ENCODE results near the gene MPZL1. TPM values are rescaled to one million over a fixed set of nuclear protein-coding genes. Genes with fewer than 3 reads are reported as not detected.

MPZL1 gene
- total and polyA plus RNA-seq, 2 of the 8 experiments (the other 6 are each of a cell fraction or from before 2014, with no cell fraction given), result 37.8 to 120 TPM

DNA sequence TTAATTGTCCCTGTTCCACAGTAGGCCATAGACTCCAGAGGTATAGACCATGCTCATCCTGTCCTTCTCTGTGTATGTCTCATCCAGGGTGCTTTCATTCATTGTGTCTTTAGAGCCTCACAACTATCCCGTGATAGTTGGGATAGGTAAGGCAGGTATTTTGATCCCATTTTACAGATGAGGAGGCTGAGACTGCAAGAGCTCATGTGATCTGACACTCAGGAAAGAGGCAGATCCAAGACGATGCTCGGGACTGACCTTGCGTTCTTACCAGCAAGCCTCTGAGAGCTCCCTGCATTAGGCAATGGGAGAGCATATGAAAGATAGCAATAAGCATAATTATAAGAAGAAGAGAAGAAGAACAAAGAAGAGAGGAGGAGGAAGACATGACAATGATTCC lies 49.0 kb upstream of the MPZL1 start:
- Histone ChIP-seq H3K23me2 (ENCODE audit: low read depth, low read length) (no peaks in the 10 kb centered on the region; the same call in 1 of the 2 replicates), H4K8ac (ENCODE audit: extremely low read depth, insufficient read depth, low read length) (no peak overlapping the region), H3K4me1 (replicated peaks in 1 of 4; ENCODE audit: control insufficient read depth in 3 of 4, insufficient read depth in 4 of 4, low read length in 3 of 4) (peaks cover 0 to 4% (median 0%) of the 10 kb centered on the region in 4 experiments; a peak in 1 of 7 replicates), H3K18ac (ENCODE audit: extremely low read depth, low read length) (no peak overlapping the region), H3K4me3 (ENCODE audit: extremely low read depth in 1 of 4, insufficient read depth in 2 of 4, low read depth in 3 of 4, low read length in 4 of 4) (no peak overlapping the region), H2BK5ac (ENCODE audit: low read depth, low read length) (no peak overlapping the region), H4K91ac (replicated peaks; ENCODE audit: insufficient read length, low read length) (no peak overlapping the region), H3K4ac (replicated peaks; ENCODE audit: insufficient read length, low read depth, low read length) (no peak overlapping the region), H2BK20ac (ENCODE audit: low read length) (no peak overlapping the region), H3K79me1 (ENCODE audit: low read depth, low read length) (no peaks in the 10 kb centered on the region), H2BK120ac (replicated peaks; ENCODE audit: low read depth, low read length) (no peak overlapping the region), H2BK15ac (ENCODE audit: low read length) (no peak overlapping the region), H3K4me2 (ENCODE audit: insufficient read depth in 1 of 2, low read depth in 2 of 2, low read length in 2 of 2) (no peak overlapping the region), H3K56ac (replicated peaks; ENCODE audit: insufficient read length, low read depth, low read length) (no peak overlapping the region), H3K23ac (ENCODE audit: insufficient read length) (no peak overlapping the region), H4K5ac (ENCODE audit: insufficient read length, low read depth, low read length) (no peak overlapping the region), H3K9me3 (ENCODE audit: insufficient read depth in 2 of 2, low read depth in 1 of 2, low read length in 1 of 2) (no peaks in the 10 kb centered on the region), H3K9ac (replicated peaks in 1 of 4; ENCODE audit: extremely low read depth in 1 of 4, low read depth in 3 of 4, low read length in 3 of 4) (no peak overlapping the region), H3K27ac (ENCODE audit: low read depth, low read length) (no peak overlapping the region), H3K36me3 (ENCODE audit: control insufficient read depth in 2 of 4, insufficient read depth in 4 of 4, low read length in 3 of 4) (no peaks in the 10 kb centered on the region), H2AFZ (ENCODE audit: low read length) (no peak overlapping the region), H3K27me3 (replicated peaks in 1 of 4; ENCODE audit: control insufficient read depth in 3 of 4, extremely low read depth in 1 of 4, insufficient read depth in 3 of 4, low read length in 3 of 4) (no peaks in the 10 kb centered on the region), H3K79me2 (ENCODE audit: control insufficient read depth in 1 of 2, insufficient read depth in 2 of 2, low read length in 2 of 2) (no peaks in the 10 kb centered on the region), H2AK5ac (ENCODE audit: low read depth, low read length) (no peak overlapping the region), H2BK12ac (ENCODE audit: low read depth, low read length) (no peak overlapping the region), H3K14ac (ENCODE audit: insufficient read length) (no peak overlapping the region), H4K20me1 (replicated peaks in 1 of 2; ENCODE audit: control insufficient read depth in 1 of 2, insufficient read depth in 2 of 2, low read length in 2 of 2) (no peaks in the 10 kb centered on the region)
- DNase-seq (ENCODE audit: low read depth in 1 of 2, low spot score in 2 of 2) (no peak), FAIRE-seq (no peak)
- CTCF ChIA-PET (ENCODE audit: partially characterized antibody), result interaction anchor here (0.9 to 3.9 kb wide), 6 partner anchors 9 to 140 kb away, joined by 3 to 30 read pairs (median 6); no protein-coding TSS in a partner anchor
- POLR2A ChIA-PET (ENCODE audit: partially characterized antibody), result no interaction called here
- WGBS, 2 experiments (ENCODE audit: extremely low coverage in 1 of 2, insufficient coverage in 1 of 2, insufficient read length in 1 of 2, insufficient replicate concordance in 2 of 2, low coverage in 1 of 2, low lambda C conversion rate in 2 of 2, missing lambda C conversion rate in 1 of 2), result 88% methylated on average over 4 of the region's 4 CpGs; no CpG with 5 or more reads in 1 of the 2 experiments
- TF ChIP-seq ASH2L (IDR thresholded peaks at IDR 0.05; ENCODE audit: low read length), result no peak
- TF ChIP-seq, protein P1, sequence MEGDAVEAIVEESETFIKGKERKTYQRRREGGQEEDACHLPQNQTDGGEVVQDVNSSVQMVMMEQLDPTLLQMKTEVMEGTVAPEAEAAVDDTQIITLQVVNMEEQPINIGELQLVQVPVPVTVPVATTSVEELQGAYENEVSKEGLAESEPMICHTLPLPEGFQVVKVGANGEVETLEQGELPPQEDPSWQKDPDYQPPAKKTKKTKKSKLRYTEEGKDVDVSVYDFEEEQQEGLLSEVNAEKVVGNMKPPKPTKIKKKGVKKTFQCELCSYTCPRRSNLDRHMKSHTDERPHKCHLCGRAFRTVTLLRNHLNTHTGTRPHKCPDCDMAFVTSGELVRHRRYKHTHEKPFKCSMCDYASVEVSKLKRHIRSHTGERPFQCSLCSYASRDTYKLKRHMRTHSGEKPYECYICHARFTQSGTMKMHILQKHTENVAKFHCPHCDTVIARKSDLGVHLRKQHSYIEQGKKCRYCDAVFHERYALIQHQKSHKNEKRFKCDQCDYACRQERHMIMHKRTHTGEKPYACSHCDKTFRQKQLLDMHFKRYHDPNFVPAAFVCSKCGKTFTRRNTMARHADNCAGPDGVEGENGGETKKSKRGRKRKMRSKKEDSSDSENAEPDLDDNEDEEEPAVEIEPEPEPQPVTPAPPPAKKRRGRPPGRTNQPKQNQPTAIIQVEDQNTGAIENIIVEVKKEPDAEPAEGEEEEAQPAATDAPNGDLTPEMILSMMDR (IDR thresholded peaks at IDR 0.05; ENCODE audit: control extremely low read depth in 1 of 3, insufficient read depth in 1 of 3, low read depth in 1 of 3, low read length in 3 of 3), result no peak
- TF ChIP-seq, protein P2, sequence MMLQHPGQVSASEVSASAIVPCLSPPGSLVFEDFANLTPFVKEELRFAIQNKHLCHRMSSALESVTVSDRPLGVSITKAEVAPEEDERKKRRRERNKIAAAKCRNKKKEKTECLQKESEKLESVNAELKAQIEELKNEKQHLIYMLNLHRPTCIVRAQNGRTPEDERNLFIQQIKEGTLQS (IDR thresholded peaks at IDR 0.05; ENCODE audit: insufficient read depth, low read depth, low read length), result no peak
- no peak for TF ChIP-seq POLR2A (IDR thresholded peaks at IDR 0.05; ENCODE audit: control extremely low read depth in 1 of 2, low read depth in 2 of 2, low read length in 2 of 2)
- TF ChIP-seq RFX5 (IDR thresholded peaks at IDR 0.05; ENCODE audit: borderline replicate concordance, low read depth, low read length), result no peak
- no peak for TF ChIP-seq KDM1A (IDR thresholded peaks at IDR 0.05; ENCODE audit: borderline replicate concordance, low read length)
- TF ChIP-seq, protein P3, sequence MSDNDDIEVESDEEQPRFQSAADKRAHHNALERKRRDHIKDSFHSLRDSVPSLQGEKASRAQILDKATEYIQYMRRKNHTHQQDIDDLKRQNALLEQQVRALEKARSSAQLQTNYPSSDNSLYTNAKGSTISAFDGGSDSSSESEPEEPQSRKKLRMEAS (IDR thresholded peaks at IDR 0.05), result no peak
- no peak for TF ChIP-seq BACH1 (IDR thresholded peaks at IDR 0.05; ENCODE audit: low read length)
- no peak for TF ChIP-seq NANOG (IDR thresholded peaks at IDR 0.05; ENCODE audit: insufficient read depth, low read depth, low read length, poor library complexity, severe bottlenecking)
- TF ChIP-seq YY1 (IDR thresholded peaks at IDR 0.05; ENCODE audit: low read depth, low read length), result no peak
- TF ChIP-seq SRF (IDR thresholded peaks at IDR 0.05; ENCODE audit: low read depth, low read length), result no peak
- no peak for TF ChIP-seq PHF8 (conservative IDR thresholded peaks at IDR 0.05; ENCODE audit: low read depth, low read length)
